ENCODE measurements around the gene SHROOM3. TPM values are rescaled to one million over a fixed set of nuclear protein-coding genes. Genes with fewer than 3 reads are reported as not detected.

Gene SHROOM3
- total and polyA plus RNA-seq, 8 donors = 6.1 to 212 (median 77.6) TPM

DNA sequence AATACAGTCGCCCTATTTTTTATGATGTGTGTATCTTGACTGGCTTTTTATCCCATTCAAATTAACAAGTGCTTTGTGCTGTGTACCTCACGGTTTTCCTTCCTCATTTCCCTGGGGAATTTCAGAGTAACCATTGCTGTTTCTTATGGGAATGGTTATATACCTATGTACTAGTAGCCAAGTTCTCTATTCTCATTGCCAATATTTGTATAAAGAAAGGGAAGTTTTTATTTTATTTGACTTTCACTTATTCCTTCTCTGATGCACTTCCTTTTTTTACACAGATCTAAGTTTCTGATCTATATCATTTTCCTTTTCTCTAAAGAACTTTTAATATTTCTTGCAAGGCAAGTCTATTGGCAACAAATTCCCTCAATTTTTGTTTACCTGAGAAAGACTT is 281.6 kb downstream of the SHROOM3 start:
- DNase-seq = no peak
- no peak overlapping the region for H3K4me3 ChIP-seq
- H3K27ac ChIP-seq = peak overlapping the region in 1 of 5 donors; percentile 36
- no peaks in the 10 kb centered on the region for H3K9me3 ChIP-seq
- peaks cover 0 to 20% (median 16%) of the 10 kb centered on the region in 4 donors for H3K36me3 ChIP-seq
- TF ChIP-seq POLR2AphosphoS5 (IDR thresholded peaks at IDR 0.05) = no peak
- TF ChIP-seq EP300 (IDR thresholded peaks at IDR 0.05) = no peak
- no peak for TF ChIP-seq POLR2A (IDR thresholded peaks at IDR 0.05)
- TF ChIP-seq, protein P1, sequence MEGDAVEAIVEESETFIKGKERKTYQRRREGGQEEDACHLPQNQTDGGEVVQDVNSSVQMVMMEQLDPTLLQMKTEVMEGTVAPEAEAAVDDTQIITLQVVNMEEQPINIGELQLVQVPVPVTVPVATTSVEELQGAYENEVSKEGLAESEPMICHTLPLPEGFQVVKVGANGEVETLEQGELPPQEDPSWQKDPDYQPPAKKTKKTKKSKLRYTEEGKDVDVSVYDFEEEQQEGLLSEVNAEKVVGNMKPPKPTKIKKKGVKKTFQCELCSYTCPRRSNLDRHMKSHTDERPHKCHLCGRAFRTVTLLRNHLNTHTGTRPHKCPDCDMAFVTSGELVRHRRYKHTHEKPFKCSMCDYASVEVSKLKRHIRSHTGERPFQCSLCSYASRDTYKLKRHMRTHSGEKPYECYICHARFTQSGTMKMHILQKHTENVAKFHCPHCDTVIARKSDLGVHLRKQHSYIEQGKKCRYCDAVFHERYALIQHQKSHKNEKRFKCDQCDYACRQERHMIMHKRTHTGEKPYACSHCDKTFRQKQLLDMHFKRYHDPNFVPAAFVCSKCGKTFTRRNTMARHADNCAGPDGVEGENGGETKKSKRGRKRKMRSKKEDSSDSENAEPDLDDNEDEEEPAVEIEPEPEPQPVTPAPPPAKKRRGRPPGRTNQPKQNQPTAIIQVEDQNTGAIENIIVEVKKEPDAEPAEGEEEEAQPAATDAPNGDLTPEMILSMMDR (IDR thresholded peaks at IDR 0.05) = no peak
- intact Hi-C loops (cut with DNase I; ENCODE audit: low total_unique reads) = no loop called here
- whole genome bisulfite sequencing, 5 donors = 46 to 68% (median 51%) methylated on average over 2 of the region's 2 CpGs
- H3K4me1 ChIP-seq = peaks cover 0 to 53% (median 21%) of the 10 kb centered on the region in 4 donors
- no peaks in the 10 kb centered on the region for H3K27me3 ChIP-seq

- Histone ChIP-seq H3K36me3 (peaks cover 0 to 14% (median 9%) of the 10 kb centered on the region in 4 donors), H3K27ac (no peak overlapping the region), H3K4me1 (peaks cover 0 to 53% (median 21%) of the 10 kb centered on the region in 4 donors), H3K27me3 (no peaks in the 10 kb centered on the region), H3K4me3 (no peak overlapping the region), H3K9me3 (no peaks in the 10 kb centered on the region)
- no peak for DNase-seq
- intact Hi-C loops (cut with DNase I; ENCODE audit: low total_unique reads) = no loop called here
- 84 to 96% (median 86%) methylated on average over 1 of the region's 1 CpG for WGBS, 5 donors
- TF ChIP-seq POLR2AphosphoS5 (IDR thresholded peaks at IDR 0.05) (no peak), EP300 (IDR thresholded peaks at IDR 0.05) (no peak), POLR2A (IDR thresholded peaks at IDR 0.05) (no peak)
- TF ChIP-seq, protein P1 (IDR thresholded peaks at IDR 0.05) = no peak
These were observed 282.4 kb downstream of the SHROOM3 start for GRCh38 chr4:76717431-76717830.

DNA sequence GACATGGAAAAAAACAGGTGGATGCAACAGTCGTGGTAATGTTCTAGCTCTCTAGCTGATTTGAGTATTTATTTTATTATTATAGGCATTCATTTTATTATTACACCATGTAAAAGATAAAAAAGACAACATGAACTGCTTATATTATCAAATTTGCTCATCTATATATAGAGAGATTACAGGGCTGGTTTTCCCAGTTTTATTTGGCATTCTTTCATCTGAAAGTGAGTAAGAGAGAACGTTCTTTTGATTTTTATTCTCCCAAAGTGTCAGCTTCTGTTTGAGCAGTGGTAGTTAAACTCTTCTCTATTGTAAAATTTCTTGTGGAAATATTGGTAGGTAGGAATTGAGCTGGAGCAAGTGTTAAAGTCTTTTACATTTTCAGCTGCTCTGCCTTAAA is 283.0 kb downstream of the SHROOM3 start:
- intact Hi-C loops (cut with DNase I; ENCODE audit: low total_unique reads) = no loop called here
- Histone ChIP-seq H3K27ac (peak overlapping the region in 1 of 5 donors; percentile 36), H3K4me3 (no peak overlapping the region), H3K4me1 (peaks cover 0 to 55% (median 22%) of the 10 kb centered on the region in 4 donors), H3K36me3 (peaks cover 0 to 8% (median 4%) of the 10 kb centered on the region in 4 donors), H3K27me3 (no peaks in the 10 kb centered on the region), H3K9me3 (no peaks in the 10 kb centered on the region)
- TF ChIP-seq POLR2AphosphoS5 (IDR thresholded peaks at IDR 0.05) (no peak), EP300 (IDR thresholded peaks at IDR 0.05) (no peak), POLR2A (IDR thresholded peaks at IDR 0.05) (no peak)
- TF ChIP-seq, protein P1 (IDR thresholded peaks at IDR 0.05) = no peak
- WGBS, 5 donors = 23 to 49% (median 41%) methylated on average over 2 of the region's 2 CpGs
- no peak for DNase-seq

DNA sequence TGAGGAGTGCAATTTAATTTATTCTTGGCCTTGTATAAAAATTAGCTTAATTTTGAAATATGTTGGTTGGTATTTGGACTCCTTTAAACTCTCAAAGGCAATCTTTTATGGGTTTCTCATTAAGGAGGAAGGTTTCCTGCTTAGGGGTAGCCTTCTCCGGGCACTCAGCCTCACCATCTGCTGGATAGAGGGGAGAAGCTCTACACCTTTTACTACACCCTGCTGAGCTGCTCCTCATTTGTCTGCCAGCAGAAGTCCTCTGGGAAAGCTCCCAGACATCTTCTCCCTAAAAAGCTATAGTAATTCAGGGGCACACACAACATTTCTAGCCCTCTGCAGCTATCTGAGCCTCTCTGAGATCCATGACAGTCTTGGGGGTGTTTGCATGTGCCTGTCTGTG is 283.8 kb downstream of the SHROOM3 start:
- H3K4me3 ChIP-seq = no peak overlapping the region
- no peak for DNase-seq
- H3K27ac ChIP-seq = peak overlapping the region in 3 of 5 donors; percentile 15 to 36 (median 24)
- no peaks in the 10 kb centered on the region for H3K27me3 ChIP-seq
- WGBS, 5 donors = 42 to 93% (median 76%) methylated on average over 1 of the region's 1 CpG
- no peaks in the 10 kb centered on the region for H3K9me3 ChIP-seq
- H3K36me3 ChIP-seq = peaks cover 0 to 1% (median 0%) of the 10 kb centered on the region in 4 donors
- TF ChIP-seq POLR2A (IDR thresholded peaks at IDR 0.05) = no peak
- TF ChIP-seq POLR2AphosphoS5 (IDR thresholded peaks at IDR 0.05) = no peak
- TF ChIP-seq, protein P1 (IDR thresholded peaks at IDR 0.05) = no peak
- TF ChIP-seq EP300 (IDR thresholded peaks at IDR 0.05) = no peak
- peaks cover 0 to 56% (median 28%) of the 10 kb centered on the region in 4 donors for H3K4me1 ChIP-seq
- intact Hi-C loops (cut with DNase I; ENCODE audit: low total_unique reads) = no loop called here

All from stomach (tissue), 9 donors.